Non-pigmented ciliary epithelial cell (primary cell): ENCODE results near the gene SIRT3.
"Not testable (repeated sequence)": the region's sequence is repeated elsewhere in the genome, so short reads cannot be mapped to it uniquely, and the experiment has no call there.

Experiments
- DNase-seq: peaks from one replicate; pipeline ENCODE4 v3.0.0-alpha.2; 2010; ENCODE audit warnings: low read depth

SIRT3 gene

DNA sequence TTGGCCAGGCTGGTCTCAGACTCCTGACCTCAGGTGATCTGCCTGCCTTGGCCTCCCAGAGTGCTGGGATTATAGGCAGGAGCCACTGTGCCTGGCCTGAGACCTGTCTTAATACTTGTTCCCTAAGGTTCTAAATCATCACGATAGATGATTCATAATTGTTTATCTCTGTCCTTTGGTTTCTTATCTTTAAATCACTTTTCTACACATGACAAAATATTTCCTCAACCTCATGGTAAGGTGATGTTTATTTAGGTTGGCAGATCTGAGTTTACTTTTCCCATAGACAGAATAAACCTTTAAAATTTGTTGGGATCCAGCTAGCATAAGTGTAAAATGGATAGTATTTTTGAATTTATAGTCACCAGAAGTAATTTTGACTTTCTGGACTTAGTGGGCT lies 4.2 kb upstream of the SIRT3 start:
- DNase-seq = no peak

GRCh38 chr11:238346-238745 lies 2.2 kb upstream of the SIRT3 start:
- not testable (repeated sequence) for DNase-seq

- peak; percentile 37 for DNase-seq
Observed at GRCh38 chr11:236774-237767, 929 bp upstream of the SIRT3 start, which contains the start of gene PSMD13. Gene PSMD13 (plus strand): TSS chr11:236976. CDS start chr11:237050, 74 bp downstream.

DNA sequence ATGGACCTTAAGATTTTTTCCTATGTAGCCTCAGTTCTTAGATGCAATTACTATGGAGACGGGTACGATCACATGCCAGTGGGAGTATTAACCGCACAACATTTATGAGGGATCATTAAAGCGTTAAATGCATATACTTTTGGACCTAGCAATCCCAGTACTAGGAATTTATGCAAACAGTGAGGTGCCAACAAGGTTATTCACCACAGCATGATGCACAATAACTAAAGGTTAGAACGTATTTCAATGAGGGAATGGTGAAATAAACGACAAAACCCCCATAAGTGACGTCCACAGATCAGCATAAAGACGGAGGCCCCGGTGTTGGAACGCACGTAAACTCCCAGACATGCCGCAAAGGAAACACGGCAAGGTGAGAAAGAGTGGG lies 539 bp downstream of the SIRT3 start:
- no peak for DNase-seq

GRCh38 chr11:235180-235579 lies 962 bp downstream of the SIRT3 start:
- DNase-seq = no peak

DNA sequence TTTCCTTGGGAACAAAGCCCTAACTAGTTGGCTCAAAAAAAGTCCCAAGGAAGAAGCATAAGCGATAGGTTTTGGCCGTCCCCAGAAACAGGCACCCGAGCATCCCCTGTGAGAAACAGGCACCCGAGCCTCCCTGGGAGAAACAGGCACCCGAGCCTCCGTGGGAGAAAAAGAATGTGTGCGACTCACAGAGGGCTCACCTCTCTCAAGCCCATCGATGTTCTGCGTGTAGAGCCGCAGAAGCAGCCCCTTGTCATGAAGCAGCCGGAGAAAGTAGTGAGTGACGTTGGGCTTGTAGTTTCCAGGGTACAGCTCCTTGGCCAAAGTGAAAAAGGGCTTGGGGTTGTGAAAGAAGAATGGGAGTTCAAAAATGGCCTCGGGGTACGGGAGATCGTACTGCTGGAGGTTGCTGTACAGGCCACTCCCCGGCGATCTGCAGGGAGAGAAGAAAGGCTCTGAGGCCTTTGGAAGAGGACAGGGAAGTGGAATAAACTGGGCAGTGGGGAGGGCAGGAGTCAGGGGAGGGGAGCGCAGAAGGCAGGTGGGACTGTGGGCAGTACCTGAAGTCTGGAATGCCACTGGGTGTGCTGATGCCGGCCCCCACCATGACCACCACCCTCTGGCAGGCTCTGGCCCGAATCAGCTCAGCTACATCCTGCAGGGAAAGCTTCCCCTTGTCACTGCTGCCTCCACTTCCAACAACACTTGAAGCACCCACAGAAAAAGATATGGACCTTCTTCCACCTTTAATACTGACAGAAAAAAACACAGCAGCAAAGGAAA lies 3.2 kb downstream of the SIRT3 start:
- no peak for DNase-seq

- DNase-seq = no peak
Observed at GRCh38 chr11:230431-230830, 5.7 kb downstream of the SIRT3 start.

- no peak for DNase-seq
Observed at GRCh38 chr11:227824-228379, 8.2 kb downstream of the SIRT3 start.

GRCh38 chr11:225734-226453 lies 10.2 kb downstream of the SIRT3 start:
- no peak for DNase-seq

- no peak for DNase-seq
Observed at GRCh38 chr11:224424-224823, 11.7 kb downstream of the SIRT3 start.

GRCh38 chr11:223884-224283 lies 12.3 kb downstream of the SIRT3 start:
- no peak for DNase-seq

GRCh38 chr11:223026-223789 lies 12.9 kb downstream of the SIRT3 start:
- DNase-seq = no peak

GRCh38 chr11:221998-222789 lies 13.9 kb downstream of the SIRT3 start:
- DNase-seq = no peak

DNA sequence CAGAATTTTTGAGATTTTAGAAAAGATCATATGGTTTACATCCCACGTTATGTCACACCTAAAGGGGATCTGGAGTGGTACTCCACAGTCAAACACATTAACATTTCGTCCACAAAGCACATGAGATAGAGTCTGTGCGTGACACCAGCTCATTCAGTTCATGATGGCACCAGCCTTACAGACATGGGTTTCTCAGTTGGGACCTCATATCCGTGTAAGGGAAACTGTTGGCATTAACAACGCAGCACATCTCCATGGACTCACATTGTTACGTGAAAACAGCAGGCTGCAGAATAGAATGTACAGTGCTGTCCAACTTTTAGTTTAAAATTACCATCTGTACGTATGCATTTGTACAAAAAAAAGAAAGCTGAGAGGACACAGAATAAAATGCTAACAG lies 14.6 kb downstream of the SIRT3 start:
- DNase-seq = no peak

DNA sequence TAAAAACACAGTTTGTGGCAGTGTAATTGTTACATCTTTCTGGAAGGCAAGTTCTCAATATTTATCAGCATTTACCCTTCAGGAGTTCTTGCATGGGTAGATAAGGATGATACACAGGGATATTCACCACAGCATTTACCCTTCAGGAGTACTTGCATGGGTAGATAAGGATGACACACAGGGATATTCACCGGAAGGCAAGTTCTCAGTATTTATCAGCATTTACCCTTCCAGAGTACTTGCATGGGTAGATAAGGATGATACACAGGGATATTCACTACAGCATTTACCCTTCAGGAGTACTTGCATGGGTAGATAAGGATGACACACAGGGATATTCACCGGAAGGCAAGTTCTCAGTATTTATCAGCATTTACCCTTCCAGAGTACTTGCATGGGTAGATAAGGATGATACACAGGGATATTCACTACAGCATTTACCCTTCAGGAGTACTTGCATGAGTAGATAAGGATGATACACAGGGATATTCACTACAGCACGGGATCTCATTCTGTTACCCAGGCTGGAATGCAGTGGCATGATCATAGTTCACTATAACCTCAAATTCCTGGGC lies 15.4 kb downstream of the SIRT3 start:
- not testable (repeated sequence) for DNase-seq

- no peak for DNase-seq
Observed at GRCh38 chr11:218815-219593, 17.1 kb downstream of the SIRT3 start.

GRCh38 chr11:217704-218103 lies 18.4 kb downstream of the SIRT3 start:
- no peak for DNase-seq

- DNase-seq = no peak
Observed at GRCh38 chr11:216081-216974, 19.8 kb downstream of the SIRT3 start.
